A549 treated with AZD9567 at 1 μM for 4 hours (cell line): Measurements from ENCODE around the gene EDN1. TPM values are rescaled to one million over a fixed set of nuclear protein-coding genes. Genes with fewer than 3 reads are reported as not detected.

Experiments
- total RNA-seq: library from RNA; stranded (reverse); fragments of 200-300 nt; extraction: Qiagen RNA extraction; gene quantifications from 5 replicates; pipeline ENCODE4 v1.2.3, GENCODE V29; 2022; ENCODE audit not compliant: insufficient read depth

The EDN1 gene
- total RNA-seq = 29.5 to 39.0 TPM (median 36.6 TPM) in 5 replicates

GRCh38 chr6:12289933-12290820, at the start of gene EDN1:
Gene EDN1 (plus strand): TSS chr6:12290361. CDS start chr6:12290630, 269 bp downstream.

